Adrenal gland (tissue), 5 donors: Measurements from ENCODE around the gene TCP11.

ENCODE experiments used
- POLR2A ChIP-seq, 2 donors: fragments of 450-650 bp; IDR thresholded peaks; one replicate each; pipeline ENCODE4 v1.6.1; 2017; ENCODE audit warnings: antibody characterized with exemption in 2 of 2, mild to moderate bottlenecking in 2 of 2, moderate library complexity in 1 of 2
- TF ChIP-seq, protein P1 (sequence below), 6 experiments: fragments of 450-650 bp in 4 of 6; fragments of 200-600 bp in 2 of 6; sonication (generic) in 1 of 6; IDR thresholded peaks; 1 replicate in 5 of 6; 2 replicates in 1 of 6; pipeline versions ENCODE4 v1.5.1 to v1.8.0; 2016 to 2021; ENCODE audit warnings: antibody characterized with exemption in 6 of 6, mild to moderate bottlenecking in 2 of 6, moderate library complexity in 1 of 6
- donor health status: DM: no; HTN: no; CAD: no.

- no peak for TF ChIP-seq POLR2A (IDR thresholded peaks at IDR 0.05)
- TF ChIP-seq, protein P1, sequence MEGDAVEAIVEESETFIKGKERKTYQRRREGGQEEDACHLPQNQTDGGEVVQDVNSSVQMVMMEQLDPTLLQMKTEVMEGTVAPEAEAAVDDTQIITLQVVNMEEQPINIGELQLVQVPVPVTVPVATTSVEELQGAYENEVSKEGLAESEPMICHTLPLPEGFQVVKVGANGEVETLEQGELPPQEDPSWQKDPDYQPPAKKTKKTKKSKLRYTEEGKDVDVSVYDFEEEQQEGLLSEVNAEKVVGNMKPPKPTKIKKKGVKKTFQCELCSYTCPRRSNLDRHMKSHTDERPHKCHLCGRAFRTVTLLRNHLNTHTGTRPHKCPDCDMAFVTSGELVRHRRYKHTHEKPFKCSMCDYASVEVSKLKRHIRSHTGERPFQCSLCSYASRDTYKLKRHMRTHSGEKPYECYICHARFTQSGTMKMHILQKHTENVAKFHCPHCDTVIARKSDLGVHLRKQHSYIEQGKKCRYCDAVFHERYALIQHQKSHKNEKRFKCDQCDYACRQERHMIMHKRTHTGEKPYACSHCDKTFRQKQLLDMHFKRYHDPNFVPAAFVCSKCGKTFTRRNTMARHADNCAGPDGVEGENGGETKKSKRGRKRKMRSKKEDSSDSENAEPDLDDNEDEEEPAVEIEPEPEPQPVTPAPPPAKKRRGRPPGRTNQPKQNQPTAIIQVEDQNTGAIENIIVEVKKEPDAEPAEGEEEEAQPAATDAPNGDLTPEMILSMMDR (IDR thresholded peaks at IDR 0.05) = no peak
These were observed 13.8 kb upstream of the TCP11 start for GRCh38 chr6:35154947-35155346.
